ENCODE measurements around the gene UNC13C. TPM values are rescaled to one million over a fixed set of nuclear protein-coding genes. Genes with fewer than 3 reads are reported as not detected.

The UNC13C gene
- total and polyA plus RNA-seq, 8 donors: 0.03 to 6.4 (median 2.3) TPM; not detected in 3

DNA sequence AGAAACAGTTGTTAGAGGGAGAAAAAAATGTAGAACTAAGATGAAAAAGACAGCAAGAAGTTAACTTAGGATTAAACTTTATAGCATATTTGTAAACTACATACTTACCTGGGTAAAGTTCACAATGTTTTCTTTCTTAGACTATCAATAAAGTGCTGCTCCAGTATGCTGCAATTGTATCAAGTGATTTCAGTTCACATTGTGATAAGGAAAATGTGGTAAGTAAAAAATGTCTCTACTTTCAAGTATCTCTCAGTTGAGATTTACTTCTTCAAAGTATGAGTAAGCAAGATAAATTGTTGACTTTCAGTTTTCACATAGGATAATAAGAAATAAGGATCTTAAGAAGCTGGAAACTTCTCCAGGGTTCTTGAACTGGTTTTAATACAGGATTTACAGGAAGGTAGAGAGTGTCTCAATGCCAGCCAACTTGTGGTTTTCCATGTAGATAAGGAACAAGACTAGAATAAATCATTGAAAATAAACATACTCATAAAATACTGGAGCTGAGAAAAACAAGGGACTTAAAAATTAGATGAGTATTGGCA lies 528.8 kb downstream of the UNC13C start:
- no peak for DNase-seq
- Histone ChIP-seq H3K27me3 (no peaks in the 10 kb centered on the region), H3K36me3 (no peaks in the 10 kb centered on the region), H3K4me1 (no peaks in the 10 kb centered on the region), H3K27ac (no peak overlapping the region), H3K4me3 (no peak overlapping the region), H3K9me3 (no peaks in the 10 kb centered on the region)
- intact Hi-C loops (cut with DNase I; ENCODE audit: low total_unique reads): no loop called here
- no peak for TF ChIP-seq POLR2AphosphoS5 (IDR thresholded peaks at IDR 0.05)
- TF ChIP-seq, protein P1, sequence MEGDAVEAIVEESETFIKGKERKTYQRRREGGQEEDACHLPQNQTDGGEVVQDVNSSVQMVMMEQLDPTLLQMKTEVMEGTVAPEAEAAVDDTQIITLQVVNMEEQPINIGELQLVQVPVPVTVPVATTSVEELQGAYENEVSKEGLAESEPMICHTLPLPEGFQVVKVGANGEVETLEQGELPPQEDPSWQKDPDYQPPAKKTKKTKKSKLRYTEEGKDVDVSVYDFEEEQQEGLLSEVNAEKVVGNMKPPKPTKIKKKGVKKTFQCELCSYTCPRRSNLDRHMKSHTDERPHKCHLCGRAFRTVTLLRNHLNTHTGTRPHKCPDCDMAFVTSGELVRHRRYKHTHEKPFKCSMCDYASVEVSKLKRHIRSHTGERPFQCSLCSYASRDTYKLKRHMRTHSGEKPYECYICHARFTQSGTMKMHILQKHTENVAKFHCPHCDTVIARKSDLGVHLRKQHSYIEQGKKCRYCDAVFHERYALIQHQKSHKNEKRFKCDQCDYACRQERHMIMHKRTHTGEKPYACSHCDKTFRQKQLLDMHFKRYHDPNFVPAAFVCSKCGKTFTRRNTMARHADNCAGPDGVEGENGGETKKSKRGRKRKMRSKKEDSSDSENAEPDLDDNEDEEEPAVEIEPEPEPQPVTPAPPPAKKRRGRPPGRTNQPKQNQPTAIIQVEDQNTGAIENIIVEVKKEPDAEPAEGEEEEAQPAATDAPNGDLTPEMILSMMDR (IDR thresholded peaks at IDR 0.05): no peak
- no peak for TF ChIP-seq EP300 (IDR thresholded peaks at IDR 0.05)
- no peak for TF ChIP-seq POLR2A (IDR thresholded peaks at IDR 0.05)

DNA sequence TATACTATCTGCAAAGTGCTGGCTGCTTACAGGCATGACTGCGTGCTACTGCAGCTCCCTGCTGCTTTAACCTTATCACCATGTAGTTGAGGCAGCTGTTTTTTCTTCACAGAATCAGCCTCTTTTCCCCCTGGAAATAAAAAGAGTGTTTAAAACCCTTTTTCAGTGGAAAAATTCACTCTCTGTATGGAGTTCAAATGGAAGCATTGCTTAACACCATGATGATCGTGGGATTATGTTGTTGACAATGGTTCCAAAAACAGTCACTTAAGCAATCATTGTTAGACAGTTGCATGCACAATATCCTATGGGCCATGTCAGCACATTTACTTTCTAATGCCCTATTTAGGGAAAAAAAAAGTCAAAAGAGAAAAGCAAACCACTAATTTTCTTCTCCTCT lies 536.4 kb downstream of the UNC13C start:
- Histone ChIP-seq H3K4me1 (no peaks in the 10 kb centered on the region), H3K4me3 (no peak overlapping the region), H3K9me3 (no peaks in the 10 kb centered on the region), H3K27ac (no peak overlapping the region), H3K27me3 (no peaks in the 10 kb centered on the region), H3K36me3 (no peaks in the 10 kb centered on the region)
- intact Hi-C loops (cut with DNase I; ENCODE audit: low total_unique reads): no loop called here
- no peak for DNase-seq
- WGBS, 5 donors: 71 to 86% (median 83%) methylated on average over 2 of the region's 2 CpGs
- no peak for TF ChIP-seq POLR2A (IDR thresholded peaks at IDR 0.05)
- TF ChIP-seq POLR2AphosphoS5 (IDR thresholded peaks at IDR 0.05): no peak
- TF ChIP-seq, protein P1 (IDR thresholded peaks at IDR 0.05): no peak
- TF ChIP-seq EP300 (IDR thresholded peaks at IDR 0.05): no peak

DNA sequence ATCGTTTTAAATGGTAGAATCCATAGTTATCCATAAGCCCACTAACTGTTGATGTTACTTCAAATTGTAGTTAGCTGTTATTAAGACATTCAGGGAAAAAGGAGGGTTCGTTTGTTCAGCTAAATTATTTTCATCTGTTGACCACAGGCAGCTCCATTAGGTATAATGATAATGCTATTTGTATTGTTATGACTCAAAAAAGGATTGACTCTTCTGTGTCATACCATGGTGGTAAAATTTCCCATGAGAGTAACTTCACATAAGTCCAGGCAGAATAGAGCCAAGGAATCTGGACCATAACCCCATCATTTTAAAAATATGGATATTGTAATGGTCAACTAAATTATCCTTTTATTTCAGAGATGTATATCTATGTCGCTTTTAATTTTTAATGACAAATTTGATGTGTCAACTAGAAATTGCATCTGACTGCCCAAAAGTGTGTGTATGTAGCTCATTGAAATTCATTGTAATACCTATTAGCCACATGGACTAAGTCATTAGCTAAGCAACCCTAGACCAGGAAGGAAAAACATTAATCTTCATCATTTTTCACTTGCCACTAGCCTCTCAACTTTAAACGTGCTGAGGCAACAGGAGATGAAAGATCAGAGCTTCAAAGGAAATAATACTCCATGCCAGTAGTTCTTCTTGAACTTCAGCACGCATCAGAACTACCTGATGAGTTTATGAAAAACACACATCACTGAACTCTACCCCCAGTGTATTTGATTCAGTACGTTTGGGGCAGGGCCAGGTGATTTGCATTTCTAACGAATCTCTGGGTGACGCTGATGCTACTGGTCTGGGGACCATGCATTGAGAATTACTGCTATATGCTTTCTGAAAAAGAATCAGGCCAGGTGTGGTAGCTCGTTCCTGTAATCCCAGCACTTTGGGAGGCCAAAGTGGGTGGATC lies 537.7 kb downstream of the UNC13C start:
- intact Hi-C loops (cut with DNase I; ENCODE audit: low total_unique reads): no loop called here
- H3K9me3 ChIP-seq: no peaks in the 10 kb centered on the region
- no peak overlapping the region for H3K27ac ChIP-seq
- H3K36me3 ChIP-seq: no peaks in the 10 kb centered on the region
- no peak for DNase-seq
- H3K4me1 ChIP-seq: no peaks in the 10 kb centered on the region
- H3K27me3 ChIP-seq: no peaks in the 10 kb centered on the region
- whole genome bisulfite sequencing, 5 donors: 66 to 75% (median 68%) methylated on average over 9 of the region's 9 CpGs
- no peak overlapping the region for H3K4me3 ChIP-seq
- TF ChIP-seq POLR2AphosphoS5 (IDR thresholded peaks at IDR 0.05) (no peak), EP300 (IDR thresholded peaks at IDR 0.05) (no peak), POLR2A (IDR thresholded peaks at IDR 0.05) (no peak)
- TF ChIP-seq, protein P1 (IDR thresholded peaks at IDR 0.05): no peak

DNA sequence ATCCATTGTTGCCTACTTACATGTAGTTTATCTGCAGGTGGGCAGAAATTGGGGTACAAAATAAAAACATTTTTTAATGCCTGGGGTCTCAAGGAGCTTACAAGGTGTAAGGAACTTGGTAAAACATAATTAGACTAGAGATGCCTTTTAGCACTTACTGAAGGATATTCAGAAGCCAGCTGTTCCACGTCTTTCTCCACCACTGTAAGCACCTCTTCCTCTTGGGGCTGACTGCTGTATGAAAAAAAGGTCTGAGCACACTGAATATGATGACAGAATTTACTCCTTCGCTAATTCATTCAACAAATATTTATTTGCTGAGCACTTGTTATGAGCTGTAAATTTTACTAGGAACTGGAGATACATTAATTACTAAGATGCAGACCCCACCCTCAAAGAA lies 539.1 kb downstream of the UNC13C start:
- TF ChIP-seq POLR2AphosphoS5 (IDR thresholded peaks at IDR 0.05): no peak
- TF ChIP-seq, protein P1 (IDR thresholded peaks at IDR 0.05): no peak
- no peak for TF ChIP-seq EP300 (IDR thresholded peaks at IDR 0.05)
- no peak for TF ChIP-seq POLR2A (IDR thresholded peaks at IDR 0.05)
- DNase-seq: no peak

More for the DNA sequence above, 539.1 kb downstream of the UNC13C start:
- Histone ChIP-seq H3K4me1 (no peaks in the 10 kb centered on the region), H3K36me3 (no peaks in the 10 kb centered on the region), H3K9me3 (no peaks in the 10 kb centered on the region), H3K27me3 (no peaks in the 10 kb centered on the region), H3K4me3 (no peak overlapping the region), H3K27ac (no peak overlapping the region)
- intact Hi-C loops (cut with DNase I; ENCODE audit: low total_unique reads): no loop called here
- 38 to 70% (median 66%) methylated on average over 2 of the region's 2 CpGs for WGBS, 5 donors
